ENCODE measurements around the gene SAA1. TPM values are rescaled to one million over a fixed set of nuclear protein-coding genes. Genes with fewer than 3 reads are reported as not detected.

The SAA1 gene
- total RNA-seq (not detected), polyA plus RNA-seq (not detected), total RNA-seq (0 reads per million in 6 experiments)

DNA sequence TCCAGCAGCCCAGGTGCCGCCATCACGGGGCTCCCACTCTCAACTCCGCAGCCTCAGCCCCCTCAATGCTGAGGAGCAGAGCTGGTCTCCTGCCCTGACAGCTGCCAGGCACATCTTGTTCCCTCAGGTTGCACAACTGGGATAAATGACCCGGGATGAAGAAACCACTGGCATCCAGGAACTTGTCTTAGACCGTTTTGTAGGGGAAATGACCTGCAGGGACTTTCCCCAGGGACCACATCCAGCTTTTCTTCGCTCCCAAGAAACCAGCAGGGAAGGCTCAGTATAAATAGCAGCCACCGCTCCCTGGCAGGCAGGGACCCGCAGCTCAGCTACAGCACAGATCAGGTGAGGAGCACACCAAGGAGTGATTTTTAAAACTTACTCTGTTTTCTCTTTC lies at the start of gene SAA1:
TSS of gene SAA1 (plus strand) at position 316 of the 400 bp plus-strand sequence. CDS start 624 bp downstream, outside the sequence.
- peaks cover 2 to 11% (median 6%) of the 10 kb centered on the region in 5 donors for H3K27me3 Mint-ChIP-seq
- no peaks in the 10 kb centered on the region for H3K9me3 Mint-ChIP-seq
- H3K4me1 Mint-ChIP-seq: peaks cover 0 to 3% (median under 1%) of the 10 kb centered on the region in 4 donors
- H3K27ac Mint-ChIP-seq: peak within 1 kb of the TSS in 1 of 10 donors; percentile 4
- H3K36me3 Mint-ChIP-seq: no peaks in the 10 kb centered on the region
- POLR2A ChIA-PET: no interaction called here
- DNase-seq (no peak), ATAC-seq (no peak)
- H3K4me3 Mint-ChIP-seq: no peak within 1 kb of the TSS

DNA sequence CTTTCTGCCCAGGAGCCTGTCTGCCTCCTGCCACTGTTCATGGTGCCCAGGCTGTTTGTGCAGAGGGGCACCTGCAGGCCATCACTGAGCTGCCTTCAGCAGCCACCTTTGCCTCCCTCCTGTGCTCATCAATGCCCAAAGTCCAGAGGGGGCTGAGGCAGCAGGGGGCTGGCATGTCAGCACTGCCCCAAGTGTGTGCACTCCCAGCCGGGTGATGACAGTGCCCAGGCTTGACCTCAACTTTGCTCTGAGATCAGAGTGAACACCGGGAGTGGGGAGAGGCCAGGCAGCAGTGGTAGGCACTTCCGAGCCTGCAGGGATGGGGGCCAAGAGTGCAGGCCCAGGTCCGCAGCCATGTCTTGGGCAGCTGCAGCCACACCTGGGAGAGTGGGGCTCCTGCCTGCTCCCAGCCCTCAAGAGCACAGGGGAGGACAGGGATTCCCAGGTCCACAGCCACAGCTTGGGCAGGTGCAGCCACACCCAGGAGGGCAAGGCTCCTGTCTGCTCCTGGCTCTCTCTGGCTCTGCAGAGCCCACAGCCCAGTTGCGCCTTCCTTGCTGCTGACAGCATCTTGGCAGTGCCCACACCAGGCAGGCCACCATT lies 44.7 kb upstream of the SAA1 start:
- POLR2A ChIA-PET: interaction anchor here (0.6 kb wide), 1 partner anchor 151 kb away, joined by 3 read pairs; no protein-coding TSS in a partner anchor
- no peak overlapping the region for H3K27ac Mint-ChIP-seq

DNA sequence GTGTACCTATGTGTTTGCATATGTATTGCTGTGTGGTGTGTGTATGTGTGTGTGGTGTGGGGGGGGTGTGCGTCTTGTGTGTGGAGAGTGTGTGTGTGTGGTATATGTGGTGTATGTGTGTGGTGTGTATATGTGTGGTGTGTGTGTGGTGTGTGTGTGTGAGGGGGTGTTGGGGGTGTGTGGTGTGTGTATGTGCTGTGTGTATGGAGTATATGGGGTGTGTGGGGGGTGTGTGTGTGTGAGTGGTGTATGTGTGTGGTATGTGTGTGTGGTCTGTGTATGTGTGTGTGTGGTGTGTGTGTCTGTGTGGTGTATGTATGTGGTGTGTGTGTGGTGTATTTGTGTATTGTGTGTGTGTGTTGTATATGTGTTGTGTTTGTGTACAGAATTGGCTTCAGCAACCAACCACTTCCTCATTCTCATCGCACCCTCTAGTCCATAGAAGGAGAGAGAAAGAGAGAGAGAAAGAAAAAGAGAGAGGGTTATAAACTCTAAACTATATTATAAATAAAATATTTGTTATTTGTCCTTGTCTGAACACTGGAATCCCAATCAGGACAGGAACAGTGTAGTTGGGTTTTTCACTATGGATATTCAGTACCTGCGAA lies 43.1 kb upstream of the SAA1 start:
- ATAC-seq: no peak
- peaks cover 0 to 4% (median 0%) of the 10 kb centered on the region in 9 donors for H3K9me3 Mint-ChIP-seq
- POLR2A ChIA-PET: no interaction called here

More for the DNA sequence above, 44.7 kb upstream of the SAA1 start:
- Mint-ChIP-seq H3K36me3 (peaks cover 0 to 5% (median 0%) of the 10 kb centered on the region in 3 donors), H3K4me3 (no peak overlapping the region), H3K9me3 (peaks cover 0 to 9% (median 2%) of the 10 kb centered on the region in 9 donors), H3K27me3 (peaks cover 5 to 14% (median 9%) of the 10 kb centered on the region in 5 donors), H3K4me1 (peaks cover 0 to 3% (median 0%) of the 10 kb centered on the region in 4 donors)
- DNase-seq (no peak), ATAC-seq (no peak)

DNA sequence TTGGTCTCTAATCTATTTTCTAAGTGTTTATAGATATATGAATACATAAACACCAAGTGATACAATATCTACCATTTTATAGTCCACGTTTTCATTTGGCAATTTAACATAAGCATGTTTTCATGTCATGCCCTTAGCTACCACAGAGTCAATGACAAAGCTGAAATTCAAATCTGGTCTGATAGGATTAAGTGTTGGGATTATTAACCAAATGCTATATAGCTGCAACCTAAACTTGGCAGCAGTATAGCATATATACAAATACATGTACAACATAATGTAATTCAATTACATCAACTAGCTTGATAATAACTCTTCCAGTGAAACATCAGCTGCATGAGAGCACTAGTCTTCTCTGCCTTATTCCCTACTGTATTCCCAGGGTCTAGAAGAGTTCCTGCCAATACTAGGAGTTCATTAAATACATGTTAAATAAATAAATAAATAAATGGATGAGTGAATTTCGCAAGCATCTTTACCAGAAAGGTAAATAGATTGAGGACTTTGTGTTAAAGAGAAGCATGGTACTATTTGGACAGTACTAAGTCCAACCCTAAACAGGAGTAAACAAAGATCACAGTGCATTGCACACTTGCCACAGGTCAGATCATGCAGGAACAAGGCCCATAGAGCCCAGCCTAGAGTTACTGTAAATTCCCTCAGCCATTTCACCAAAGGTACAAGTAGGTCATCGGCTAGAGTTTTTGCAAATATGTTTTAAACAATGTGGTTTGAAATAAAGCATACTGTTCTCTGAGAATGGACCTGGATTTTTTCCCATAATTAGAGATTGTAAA lies 42.3 kb upstream of the SAA1 start:
- POLR2A ChIA-PET: no interaction called here
- no peak overlapping the region for H3K4me3 Mint-ChIP-seq
- H3K9me3 Mint-ChIP-seq: peaks cover 0 to 2% (median 0%) of the 10 kb centered on the region in 9 donors

More for the DNA sequence above, 43.1 kb upstream of the SAA1 start:
- DNase-seq: no peak
- Mint-ChIP-seq H3K27me3 (peaks cover 2 to 14% (median 7%) of the 10 kb centered on the region in 5 donors), H3K4me1 (peaks cover 0 to 3% (median 0%) of the 10 kb centered on the region in 4 donors), H3K36me3 (peaks cover 0 to 5% (median 0%) of the 10 kb centered on the region in 3 donors), H3K4me3 (no peak overlapping the region), H3K27ac (no peak overlapping the region)

DNA sequence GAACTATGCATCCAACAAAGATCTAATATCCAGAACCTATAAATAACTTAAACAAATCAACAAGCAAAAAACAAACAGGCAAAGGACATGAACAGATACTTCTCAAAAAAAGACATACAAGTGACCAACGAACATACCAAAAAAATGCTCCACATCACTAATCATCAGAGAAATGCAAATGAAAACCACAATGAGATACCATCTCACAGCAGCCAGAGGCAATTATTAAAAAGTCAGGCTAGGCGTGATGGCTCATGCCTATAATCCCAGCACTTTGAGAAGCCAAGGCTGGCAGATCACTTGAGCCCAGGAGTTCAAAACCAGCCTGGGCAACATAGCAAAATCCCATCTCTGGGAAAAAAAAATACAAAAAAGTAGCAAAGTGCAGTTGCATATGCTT lies 40.2 kb upstream of the SAA1 start:
- Mint-ChIP-seq H3K4me3 (no peak overlapping the region), H3K9me3 (peaks cover 0 to 2% (median 0%) of the 10 kb centered on the region in 9 donors), H3K27me3 (peaks cover 0 to 12% (median 7%) of the 10 kb centered on the region in 5 donors), H3K36me3 (peaks cover 0 to 5% (median 0%) of the 10 kb centered on the region in 3 donors), H3K27ac (peak overlapping the region in 1 of 10 donors; percentile 20), H3K4me1 (peaks cover 0 to 13% (median 0%) of the 10 kb centered on the region in 4 donors)
- no peak for DNase-seq
- no peak for ATAC-seq
- POLR2A ChIA-PET: no interaction called here

More for the DNA sequence above, 42.3 kb upstream of the SAA1 start:
- no peak for ATAC-seq
- peaks cover 0 to 14% (median 7%) of the 10 kb centered on the region in 5 donors for H3K27me3 Mint-ChIP-seq
- no peak for DNase-seq
- H3K4me1 Mint-ChIP-seq: peaks cover 0 to 7% (median 0%) of the 10 kb centered on the region in 4 donors
- peaks cover 0 to 5% (median 0%) of the 10 kb centered on the region in 3 donors for H3K36me3 Mint-ChIP-seq
- no peak overlapping the region for H3K27ac Mint-ChIP-seq

DNA sequence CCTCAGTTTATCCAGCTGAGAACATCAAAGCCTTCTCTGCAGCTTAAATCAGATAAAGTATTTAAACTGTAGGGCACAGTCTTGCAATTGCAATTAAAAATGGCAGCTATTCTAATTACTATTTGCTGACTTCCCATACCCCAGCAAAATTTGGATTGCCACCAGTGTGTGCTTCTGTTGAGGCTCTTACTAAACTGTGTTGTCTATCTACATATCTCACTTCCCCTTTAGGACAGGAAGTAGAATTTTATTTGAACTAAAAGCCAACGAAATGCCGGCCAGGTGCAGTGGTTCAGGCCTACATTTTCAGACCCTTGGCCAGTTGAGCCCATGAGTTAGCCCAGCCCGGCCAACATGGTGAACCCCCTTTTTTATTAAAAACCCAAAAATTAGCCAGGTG lies 36.6 kb upstream of the SAA1 start:
- no peak overlapping the region for H3K27ac Mint-ChIP-seq
- peaks cover 9 to 15% (median 12%) of the 10 kb centered on the region in 5 donors for H3K27me3 Mint-ChIP-seq

DNA sequence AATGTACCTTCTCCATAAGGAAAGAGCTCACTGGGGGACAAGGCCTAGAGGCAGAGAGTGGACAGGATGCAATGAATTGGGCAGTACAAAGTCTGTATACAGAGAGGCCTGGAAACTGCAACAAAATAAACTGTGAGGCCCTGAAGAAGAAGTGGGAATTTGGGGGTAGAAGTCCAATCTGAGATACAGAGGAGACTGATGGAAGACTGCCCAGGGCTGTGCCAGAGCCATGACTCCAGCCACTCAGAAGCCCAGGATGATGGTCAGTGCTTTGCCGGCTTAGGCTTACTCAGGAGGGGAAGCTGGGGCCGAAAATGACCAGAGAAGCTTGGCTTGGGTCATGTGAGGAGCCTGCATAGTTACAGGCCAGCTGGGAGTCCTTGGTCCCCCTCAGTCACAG lies 35.2 kb upstream of the SAA1 start:
- peaks cover 0 to 10% (median 0%) of the 10 kb centered on the region in 4 donors for H3K4me1 Mint-ChIP-seq
- POLR2A ChIA-PET: interaction anchor here (0.7 kb wide), 2 partner anchors 165 to 348 kb away, joined by 3 to 4 read pairs; no protein-coding TSS in a partner anchor
- no peaks in the 10 kb centered on the region for H3K36me3 Mint-ChIP-seq
- ATAC-seq (no peak), DNase-seq (no peak)
- peaks cover 5 to 15% (median 10%) of the 10 kb centered on the region in 5 donors for H3K27me3 Mint-ChIP-seq
- no peak overlapping the region for H3K4me3 Mint-ChIP-seq
- H3K27ac Mint-ChIP-seq: no peak overlapping the region
- no peaks in the 10 kb centered on the region for H3K9me3 Mint-ChIP-seq

More for the DNA sequence above, 36.6 kb upstream of the SAA1 start:
- DNase-seq (no peak), ATAC-seq (no peak)
- POLR2A ChIA-PET: no interaction called here
- H3K4me1 Mint-ChIP-seq: peaks cover 0 to 13% (median 0%) of the 10 kb centered on the region in 4 donors
- no peak overlapping the region for H3K4me3 Mint-ChIP-seq
- H3K9me3 Mint-ChIP-seq: peaks cover 0 to under 1% (median 0%) of the 10 kb centered on the region in 9 donors
- peaks cover 0 to under 1% (median 0%) of the 10 kb centered on the region in 3 donors for H3K36me3 Mint-ChIP-seq

DNA sequence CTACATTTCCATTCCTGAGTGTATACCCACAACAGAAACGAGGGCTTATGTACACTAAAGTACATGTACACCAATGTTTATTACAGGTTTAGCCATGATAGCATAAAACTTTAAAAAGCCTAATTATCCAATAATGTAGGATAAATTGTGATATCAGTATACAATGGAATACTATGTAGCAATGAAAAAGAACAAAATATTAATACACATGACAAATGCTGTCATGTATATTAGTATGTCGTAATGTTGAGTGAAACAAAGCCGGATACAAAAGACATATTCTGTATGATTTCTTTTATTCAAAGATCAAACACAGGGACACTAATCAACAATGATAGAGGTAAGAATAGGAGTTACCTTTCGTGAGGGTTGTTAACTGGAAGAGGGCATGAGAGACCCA lies 32.2 kb upstream of the SAA1 start:
- H3K27ac Mint-ChIP-seq: no peak overlapping the region
- no peak for ATAC-seq
- POLR2A ChIA-PET: no interaction called here
- H3K9me3 Mint-ChIP-seq: no peaks in the 10 kb centered on the region
- H3K4me1 Mint-ChIP-seq: peaks cover 0 to 5% (median 0%) of the 10 kb centered on the region in 4 donors
- H3K4me3 Mint-ChIP-seq: no peak overlapping the region
- no peak for DNase-seq
- no peaks in the 10 kb centered on the region for H3K36me3 Mint-ChIP-seq
- peaks cover 7 to 36% (median 12%) of the 10 kb centered on the region in 5 donors for H3K27me3 Mint-ChIP-seq

DNA sequence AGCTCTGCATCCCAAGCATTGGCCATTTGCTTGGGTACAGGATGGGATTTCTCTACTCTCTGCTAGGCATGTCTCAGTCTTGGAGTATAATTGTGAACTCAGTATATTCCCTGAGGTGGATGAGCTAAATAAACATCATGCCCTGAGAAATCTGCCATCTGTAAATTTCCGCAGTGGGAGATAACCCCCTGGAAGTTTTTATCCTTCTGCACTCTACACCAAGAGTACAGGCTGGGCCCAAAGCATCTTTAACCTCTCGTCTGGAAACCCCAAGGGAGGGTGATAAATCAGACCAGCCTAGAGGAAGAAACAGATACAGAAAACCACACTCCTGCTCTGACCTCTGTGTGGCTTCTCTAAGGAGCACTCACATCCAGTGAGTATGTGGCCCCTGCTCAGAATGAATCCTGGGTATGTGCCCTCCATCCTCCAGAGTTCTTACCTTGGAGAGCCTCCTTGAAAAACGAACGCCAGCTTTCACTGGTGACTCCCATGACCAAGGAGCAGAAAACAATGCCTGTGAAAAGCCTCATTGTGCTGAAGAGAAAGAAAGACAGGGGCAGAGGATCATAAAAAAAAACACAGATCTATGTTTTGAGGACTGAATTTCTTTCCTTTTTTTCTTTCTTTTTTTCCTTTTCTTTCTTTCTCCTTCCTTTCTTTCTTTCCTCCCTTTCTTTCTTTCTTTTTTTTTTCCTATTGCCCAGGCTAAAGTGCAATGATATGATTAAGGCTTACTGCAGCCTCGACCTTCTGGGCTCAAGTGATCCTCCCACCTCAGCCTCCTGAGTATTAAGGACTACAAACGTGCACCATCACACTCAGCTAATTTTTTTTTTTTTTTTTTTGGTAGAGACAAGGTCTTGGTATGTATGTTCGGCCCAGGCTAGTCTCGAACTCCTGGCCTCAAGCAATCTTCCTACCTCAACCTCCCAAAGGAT lies 30.4 kb upstream of the SAA1 start:
- Mint-ChIP-seq H3K4me3 (no peak overlapping the region), H3K9me3 (no peaks in the 10 kb centered on the region), H3K27me3 (peaks cover 15 to 54% (median 22%) of the 10 kb centered on the region in 5 donors), H3K4me1 (no peaks in the 10 kb centered on the region), H3K27ac (no peak overlapping the region), H3K36me3 (peaks cover 0 to 10% (median 0%) of the 10 kb centered on the region in 3 donors)
- no peak for DNase-seq
- ATAC-seq: no peak
- POLR2A ChIA-PET: no interaction called here

DNA sequence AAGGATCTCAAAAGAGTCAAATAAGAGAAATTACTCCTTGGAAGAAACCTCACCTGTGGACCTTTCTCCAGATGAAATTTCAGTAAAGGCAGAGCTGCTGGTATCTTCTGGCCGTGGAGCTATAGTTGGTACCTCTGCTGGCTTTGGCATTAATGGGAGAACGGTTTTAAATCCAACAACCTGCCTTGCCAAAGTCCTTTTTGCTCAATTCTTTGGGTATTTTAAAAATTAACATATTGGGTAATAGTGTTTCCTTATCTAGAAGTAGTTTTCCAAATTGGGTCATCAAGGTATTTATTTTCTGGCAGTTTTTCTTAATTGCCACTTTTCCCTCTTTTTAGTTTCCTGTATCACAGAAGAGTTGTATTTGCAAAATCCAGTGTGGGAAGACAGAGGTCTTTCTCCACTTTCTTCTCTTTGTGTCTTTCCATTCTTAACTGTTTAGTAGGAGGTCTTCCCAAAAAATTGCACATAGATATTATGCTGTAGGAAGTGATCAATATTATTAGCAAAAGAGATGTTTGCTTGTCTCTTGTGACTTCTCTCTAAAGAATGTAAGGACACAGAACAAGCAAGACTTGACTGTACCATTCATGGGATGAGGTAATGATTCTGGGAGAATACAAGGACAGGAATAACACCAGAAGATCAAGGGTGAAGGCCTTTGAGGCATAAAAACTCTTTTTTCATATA lies 29.3 kb upstream of the SAA1 start, which contains the start of gene SAA4:
TSS of gene SAA4 (minus strand) at position 139 of the 693 bp plus-strand sequence. CDS start 876 bp downstream, outside the sequence.
- H3K36me3 Mint-ChIP-seq: peaks cover 0 to 10% (median 0%) of the 10 kb centered on the region in 3 donors
- POLR2A ChIA-PET: no interaction called here
- peaks cover 17 to 62% (median 24%) of the 10 kb centered on the region in 5 donors for H3K27me3 Mint-ChIP-seq
- no peaks in the 10 kb centered on the region for H3K9me3 Mint-ChIP-seq
- H3K4me3 Mint-ChIP-seq: no peak within 1 kb of the TSS
- H3K27ac Mint-ChIP-seq: no peak within 1 kb of the TSS
- H3K4me1 Mint-ChIP-seq: no peaks in the 10 kb centered on the region
- ATAC-seq (no peak), DNase-seq (no peak)

DNA sequence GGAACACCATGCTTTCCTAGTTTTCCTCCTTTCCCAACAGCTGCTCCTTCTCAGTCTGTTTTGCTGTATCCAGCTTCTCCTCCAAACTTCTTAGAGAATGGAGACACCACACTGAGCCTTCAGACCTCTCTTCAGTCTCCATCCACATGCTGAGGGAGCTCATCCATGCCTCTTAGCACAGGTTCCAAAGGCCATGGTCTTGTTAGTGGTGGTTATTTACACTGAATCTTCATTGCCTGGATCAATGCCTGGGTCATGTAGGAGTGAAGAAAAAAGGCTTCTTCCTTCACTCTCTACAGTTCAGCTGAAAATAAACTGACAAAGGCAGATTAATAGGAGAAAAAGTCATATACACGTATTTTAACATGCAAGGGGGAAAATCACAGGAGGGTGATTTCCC lies 26.4 kb upstream of the SAA1 start:
- no peak overlapping the region for H3K4me3 Mint-ChIP-seq
- DNase-seq (no peak), ATAC-seq (no peak)
- H3K27me3 Mint-ChIP-seq: peaks cover 14 to 52% (median 18%) of the 10 kb centered on the region in 5 donors
- no peak overlapping the region for H3K27ac Mint-ChIP-seq
- H3K9me3 Mint-ChIP-seq: peaks cover 0 to 11% (median 7%) of the 10 kb centered on the region in 9 donors
- H3K4me1 Mint-ChIP-seq: peaks cover 0 to 2% (median 0%) of the 10 kb centered on the region in 4 donors
- peaks cover 0 to 10% (median 1%) of the 10 kb centered on the region in 3 donors for H3K36me3 Mint-ChIP-seq
- POLR2A ChIA-PET: no interaction called here
